OCI-LY1 (cell line): ENCODE results near the gene ATAD3A.

Experiments used
- H2AFZ ChIP-seq: fragments of 200-600 bp; sonication (generic), shearing (Covaris generic); 2 replicates; pipeline ENCODE4 v1.6.0; 2014; ENCODE audit warnings: antibody characterized with exemption, mild to moderate bottlenecking, low read length
- H3F3A ChIP-seq: fragments of 200-600 bp; sonication (generic), shearing (Covaris generic); 2 replicates; pipeline ENCODE4 v1.6.0; 2014; ENCODE audit warnings: mild to moderate bottlenecking, antibody characterized with exemption, low read length, moderate library complexity; ENCODE audit not compliant: insufficient read depth
- H3K27ac ChIP-seq: fragments of 200-600 bp; sonication (generic); 2 replicates; pipeline ENCODE4 v1.5.1; 2014; ENCODE audit warnings: low read length, mixed run types, mild to moderate bottlenecking, low read depth; ENCODE audit not compliant: poor library complexity, severe bottlenecking
- H3K27me3 ChIP-seq: fragments of 200-600 bp; sonication (generic); 2 replicates; pipeline ENCODE4 v1.6.0; 2014; ENCODE audit warnings: antibody characterized with exemption, mild to moderate bottlenecking, low read length, moderate library complexity; ENCODE audit not compliant: insufficient read depth
- H3K36me3 ChIP-seq: fragments of 200-600 bp; sonication (generic); 2 replicates; pipeline ENCODE4 v1.6.1; 2014; ENCODE audit warnings: mild to moderate bottlenecking, antibody characterized with exemption, low read length, moderate library complexity, mixed read lengths; ENCODE audit not compliant: insufficient read depth
- H3K4me1 ChIP-seq: fragments of 200-600 bp; sonication (generic); 2 replicates; pipeline ENCODE4 v1.5.1; 2014; ENCODE audit warnings: mild to moderate bottlenecking, low read length, moderate library complexity; ENCODE audit not compliant: insufficient read depth, severe bottlenecking
- H3K4me2 ChIP-seq: fragments of 200-600 bp; sonication (generic), shearing (Covaris generic); 2 replicates; pipeline ENCODE4 v1.6.1; 2014; ENCODE audit warnings: low read length
- H3K4me3 ChIP-seq: fragments of 200-600 bp; sonication (generic); 2 replicates; pipeline ENCODE4 v1.5.1; 2014; ENCODE audit warnings: low read length, low read depth, mild to moderate bottlenecking, mixed read lengths; ENCODE audit not compliant: poor library complexity, severe bottlenecking
- H3K79me2 ChIP-seq: fragments of 200-600 bp; shearing (Covaris generic); 2 replicates; pipeline ENCODE4 v1.6.1; 2016; ENCODE audit warnings: mixed run types, low read length, mixed read lengths; ENCODE audit not compliant: insufficient read depth
- H3K9ac ChIP-seq: fragments of 200-600 bp; sonication (generic), shearing (Covaris generic); 2 replicates; pipeline ENCODE4 v1.6.1; 2014; ENCODE audit warnings: mild to moderate bottlenecking, low read length, mixed read lengths
- H3K9me2 ChIP-seq: fragments of 200-600 bp; sonication (generic), shearing (Covaris generic); 2 replicates; pipeline ENCODE4 v1.6.1; 2014; ENCODE audit warnings: low read depth, mild to moderate bottlenecking, low read length, mixed read lengths
- H3K9me3 ChIP-seq: fragments of 200-600 bp; shearing (Covaris generic); 2 replicates; pipeline ENCODE4 v1.6.1; 2014; ENCODE audit warnings: low read length, mixed read lengths
- H4K20me1 ChIP-seq: fragments of 200-600 bp; sonication (generic), shearing (Covaris generic); 2 replicates; pipeline ENCODE4 v1.6.0; 2016; ENCODE audit warnings: mild to moderate bottlenecking, low read length; ENCODE audit not compliant: insufficient read depth
- EZH2 ChIP-seq: fragments of 200-600 bp; sonication (generic), shearing (Covaris generic); IDR thresholded peaks from 2 replicates; pipeline ENCODE4 v1.8.0; 2017; ENCODE audit warnings: borderline replicate concordance, mixed run types, mild to moderate bottlenecking, antibody characterized with exemption, low read length, moderate library complexity, mixed read lengths
- TF ChIP-seq, protein P1 (sequence below): fragments of 200-600 bp; sonication (generic), shearing (Covaris generic); IDR thresholded peaks from 2 replicates; pipeline ENCODE4 v1.5.1; 2017; ENCODE audit warnings: mild to moderate bottlenecking, antibody characterized with exemption, low read length, moderate library complexity, mixed read lengths

The ATAD3A gene

GRCh38 chr1:1550591-1551432 is 38.9 kb downstream of the ATAD3A start:
- H3K79me2 ChIP-seq: no peaks in the 10 kb centered on the region
- H4K20me1 ChIP-seq: no peaks in the 10 kb centered on the region
- H2AFZ ChIP-seq: no peak overlapping the region
- no peaks in the 10 kb centered on the region; the same call in 1 of the 2 replicates for H3K36me3 ChIP-seq
- H3K9me3 ChIP-seq: no peaks in the 10 kb centered on the region
- no peak for TF ChIP-seq EZH2
- TF ChIP-seq, protein P1, sequence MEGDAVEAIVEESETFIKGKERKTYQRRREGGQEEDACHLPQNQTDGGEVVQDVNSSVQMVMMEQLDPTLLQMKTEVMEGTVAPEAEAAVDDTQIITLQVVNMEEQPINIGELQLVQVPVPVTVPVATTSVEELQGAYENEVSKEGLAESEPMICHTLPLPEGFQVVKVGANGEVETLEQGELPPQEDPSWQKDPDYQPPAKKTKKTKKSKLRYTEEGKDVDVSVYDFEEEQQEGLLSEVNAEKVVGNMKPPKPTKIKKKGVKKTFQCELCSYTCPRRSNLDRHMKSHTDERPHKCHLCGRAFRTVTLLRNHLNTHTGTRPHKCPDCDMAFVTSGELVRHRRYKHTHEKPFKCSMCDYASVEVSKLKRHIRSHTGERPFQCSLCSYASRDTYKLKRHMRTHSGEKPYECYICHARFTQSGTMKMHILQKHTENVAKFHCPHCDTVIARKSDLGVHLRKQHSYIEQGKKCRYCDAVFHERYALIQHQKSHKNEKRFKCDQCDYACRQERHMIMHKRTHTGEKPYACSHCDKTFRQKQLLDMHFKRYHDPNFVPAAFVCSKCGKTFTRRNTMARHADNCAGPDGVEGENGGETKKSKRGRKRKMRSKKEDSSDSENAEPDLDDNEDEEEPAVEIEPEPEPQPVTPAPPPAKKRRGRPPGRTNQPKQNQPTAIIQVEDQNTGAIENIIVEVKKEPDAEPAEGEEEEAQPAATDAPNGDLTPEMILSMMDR: no peak
- H3F3A ChIP-seq: no peaks in the 10 kb centered on the region
- H3K4me2 ChIP-seq: no peak overlapping the region
- no peak overlapping the region for H3K9ac ChIP-seq
- no peak overlapping the region for H3K4me3 ChIP-seq
- H3K4me1 ChIP-seq: no peaks in the 10 kb centered on the region
- no peaks in the 10 kb centered on the region for H3K9me2 ChIP-seq
- H3K27ac ChIP-seq: no peak overlapping the region
- H3K27me3 ChIP-seq: no peaks in the 10 kb centered on the region

DNA sequence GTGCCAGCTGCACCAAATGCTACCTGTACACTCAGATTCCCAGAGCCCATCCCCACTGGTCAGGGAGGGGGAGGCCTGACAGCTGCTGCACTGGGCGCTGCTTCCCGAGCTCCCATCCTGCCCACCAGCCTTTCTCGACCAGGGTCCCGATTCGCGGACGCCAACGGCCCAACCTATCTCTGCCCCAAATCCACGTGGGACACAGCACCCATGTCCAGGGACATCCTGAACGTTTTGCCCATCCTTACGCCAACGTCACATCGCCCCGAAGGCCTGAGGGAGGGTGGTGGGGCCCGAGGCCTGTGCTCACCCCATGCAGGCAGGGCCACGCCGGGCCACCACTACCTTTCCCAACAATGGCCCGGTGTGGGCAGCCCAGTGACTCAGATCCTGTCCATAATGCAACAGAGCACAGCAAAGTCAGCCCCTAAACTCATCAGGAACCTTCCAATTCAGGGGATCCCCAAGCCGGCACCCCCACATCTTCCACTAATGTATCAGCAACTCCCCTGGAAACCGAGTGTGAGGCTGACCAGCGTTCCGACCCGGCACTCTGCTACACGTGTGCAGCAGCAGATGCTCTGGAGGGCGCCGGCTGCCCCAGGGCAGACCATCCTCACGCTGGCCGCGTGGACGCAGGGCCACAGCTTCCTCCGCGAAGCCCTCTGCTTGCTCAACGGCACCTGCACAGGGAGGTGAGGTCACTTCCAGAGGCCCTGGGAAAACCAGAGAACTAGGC is 39.7 kb downstream of the ATAD3A start:
- H3K4me2 ChIP-seq: no peak overlapping the region
- no peaks in the 10 kb centered on the region for H3K27me3 ChIP-seq
- no peaks in the 10 kb centered on the region for H3F3A ChIP-seq
- no peak overlapping the region for H3K27ac ChIP-seq
- no peak overlapping the region for H3K9ac ChIP-seq
- H3K79me2 ChIP-seq: no peaks in the 10 kb centered on the region
- TF ChIP-seq EZH2: no peak
- TF ChIP-seq, protein P1: no peak
- no peaks in the 10 kb centered on the region for H3K9me2 ChIP-seq
- no peak overlapping the region for H2AFZ ChIP-seq
- no peak overlapping the region for H3K4me3 ChIP-seq
- no peaks in the 10 kb centered on the region for H3K9me3 ChIP-seq
- peaks cover 2% of the 10 kb centered on the region for H3K4me1 ChIP-seq
- H3K36me3 ChIP-seq: no peaks in the 10 kb centered on the region; the same call in 1 of the 2 replicates
- no peaks in the 10 kb centered on the region for H4K20me1 ChIP-seq

DNA sequence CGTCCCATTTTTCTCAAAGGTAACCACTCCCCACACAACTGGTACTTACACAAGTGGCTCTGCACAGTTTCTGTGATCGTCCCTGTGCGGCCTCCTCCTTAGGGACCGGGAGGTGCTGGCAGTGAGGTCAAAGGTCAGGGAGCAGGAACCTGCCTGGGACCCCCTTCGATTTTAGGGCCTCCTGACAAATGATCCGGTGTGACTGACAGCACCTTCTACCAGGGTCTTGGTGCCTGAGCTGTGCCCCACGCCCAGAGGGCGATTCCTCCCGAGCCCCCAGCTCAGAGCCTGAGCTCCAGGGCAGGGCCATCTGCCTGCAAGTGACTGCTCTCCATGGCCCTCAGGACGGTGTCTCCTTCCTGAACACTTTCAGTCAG is 40.3 kb downstream of the ATAD3A start:
- Histone ChIP-seq H3K27me3 (no peaks in the 10 kb centered on the region), H3F3A (no peaks in the 10 kb centered on the region), H3K4me1 (peaks cover 8% of the 10 kb centered on the region), H2AFZ (no peak overlapping the region), H3K9ac (no peak overlapping the region), H3K4me3 (no peak overlapping the region), H3K4me2 (no peak overlapping the region), H4K20me1 (no peaks in the 10 kb centered on the region), H3K9me2 (no peaks in the 10 kb centered on the region), H3K79me2 (no peaks in the 10 kb centered on the region), H3K9me3 (no peaks in the 10 kb centered on the region), H3K36me3 (no peaks in the 10 kb centered on the region; the same call in 1 of the 2 replicates), H3K27ac (no peak overlapping the region)
- TF ChIP-seq EZH2: no peak
- TF ChIP-seq, protein P1: no peak
